ENCODE measurements around the gene ASCL3. TPM values are rescaled to one million over a fixed set of nuclear protein-coding genes. Genes with fewer than 3 reads are reported as not detected.
A peak's percentile ranks its signal among the peaks of the same experiment; 100 is the strongest.

ASCL3 gene
- total and polyA plus RNA-seq, 8 donors, result 0.21 to 0.60 (median 0.26) TPM; not detected in 5

DNA sequence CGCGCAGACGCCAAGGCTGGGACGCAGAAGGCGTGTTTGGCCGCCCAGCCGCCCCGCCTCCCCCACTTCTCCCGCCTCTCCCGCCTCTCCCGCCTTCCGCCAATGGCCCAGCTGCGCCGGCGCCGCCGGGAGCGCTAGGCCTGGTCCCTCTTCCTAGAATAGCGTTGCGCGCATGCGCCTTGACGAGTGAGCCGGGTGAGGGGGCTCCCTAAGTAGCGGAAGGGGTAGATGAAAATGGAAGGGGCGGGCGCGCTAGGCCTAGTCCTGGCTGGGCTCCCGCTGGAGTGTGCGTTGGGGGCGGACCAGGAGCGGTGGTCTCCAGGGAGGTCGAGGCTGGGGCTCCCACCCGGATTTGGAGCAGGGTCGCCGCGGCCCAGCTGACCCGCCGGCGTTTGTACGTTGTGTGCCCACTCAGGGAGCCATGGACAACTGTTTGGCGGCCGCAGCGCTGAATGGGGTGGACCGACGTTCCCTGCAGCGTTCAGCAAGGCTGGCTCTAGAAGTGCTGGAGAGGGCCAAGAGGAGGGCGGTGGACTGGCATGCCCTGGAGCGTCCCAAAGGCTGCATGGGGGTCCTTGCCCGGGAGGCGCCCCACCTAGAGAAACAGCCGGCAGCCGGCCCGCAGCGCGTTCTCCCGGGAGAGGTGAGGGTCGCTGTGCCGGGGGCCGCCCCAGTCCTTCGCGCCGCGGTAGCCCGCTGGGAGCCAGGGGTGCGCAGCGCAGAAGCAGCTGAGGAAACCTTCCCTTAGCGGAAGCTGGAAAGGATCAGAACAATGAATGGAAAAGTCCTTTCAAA lies 31.6 kb downstream of the ASCL3 start, which contains the start of gene AKIP1:
Gene AKIP1 (plus strand): TSS at position 161 of the 795 bp plus-strand sequence. CDS start 261 bp downstream, at position 422.
- DNase-seq (peak; percentile 96 to 99 (median 98)), ATAC-seq (peak; percentile 96)
- intact Hi-C loops (cut with DNase I), result no loop called here
- Histone ChIP-seq H3K4me3 (peak within 1 kb of the TSS; percentile 55 to 86), H3K36me3 (peaks cover 0 to 7% of the 10 kb centered on the region in 2 donors), H3K27me3 (no peaks in the 10 kb centered on the region), H3K9me3 (no peaks in the 10 kb centered on the region), H3K4me1 (peaks cover 17 to 35% of the 10 kb centered on the region in 2 donors), H3K27ac (peak within 1 kb of the TSS; percentile 81 to 86)
- TF ChIP-seq, protein P1, sequence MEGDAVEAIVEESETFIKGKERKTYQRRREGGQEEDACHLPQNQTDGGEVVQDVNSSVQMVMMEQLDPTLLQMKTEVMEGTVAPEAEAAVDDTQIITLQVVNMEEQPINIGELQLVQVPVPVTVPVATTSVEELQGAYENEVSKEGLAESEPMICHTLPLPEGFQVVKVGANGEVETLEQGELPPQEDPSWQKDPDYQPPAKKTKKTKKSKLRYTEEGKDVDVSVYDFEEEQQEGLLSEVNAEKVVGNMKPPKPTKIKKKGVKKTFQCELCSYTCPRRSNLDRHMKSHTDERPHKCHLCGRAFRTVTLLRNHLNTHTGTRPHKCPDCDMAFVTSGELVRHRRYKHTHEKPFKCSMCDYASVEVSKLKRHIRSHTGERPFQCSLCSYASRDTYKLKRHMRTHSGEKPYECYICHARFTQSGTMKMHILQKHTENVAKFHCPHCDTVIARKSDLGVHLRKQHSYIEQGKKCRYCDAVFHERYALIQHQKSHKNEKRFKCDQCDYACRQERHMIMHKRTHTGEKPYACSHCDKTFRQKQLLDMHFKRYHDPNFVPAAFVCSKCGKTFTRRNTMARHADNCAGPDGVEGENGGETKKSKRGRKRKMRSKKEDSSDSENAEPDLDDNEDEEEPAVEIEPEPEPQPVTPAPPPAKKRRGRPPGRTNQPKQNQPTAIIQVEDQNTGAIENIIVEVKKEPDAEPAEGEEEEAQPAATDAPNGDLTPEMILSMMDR (IDR thresholded peaks at IDR 0.05), result no peak

DNA sequence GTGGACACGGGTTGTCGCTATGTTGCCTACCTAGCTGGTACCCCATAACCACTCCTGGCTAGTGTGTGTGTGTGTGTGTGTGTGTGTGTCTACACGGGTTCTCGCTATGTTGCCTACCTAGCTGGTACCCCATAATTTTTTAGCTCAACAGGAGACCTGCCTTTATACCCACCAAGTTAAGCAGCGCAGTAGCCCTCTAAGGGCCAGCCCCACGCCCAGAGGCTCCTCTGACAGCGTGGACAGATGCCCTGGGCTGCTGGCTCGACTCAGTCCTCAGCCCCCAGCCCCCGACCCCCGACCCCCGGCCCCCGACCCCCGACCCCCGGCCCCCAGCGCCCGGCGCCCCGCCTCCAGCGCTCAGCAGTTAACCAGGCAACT lies 32.2 kb downstream of the ASCL3 start:
- Histone ChIP-seq H3K27me3 (no peaks in the 10 kb centered on the region), H3K4me3 (peak overlapping the region; percentile 55 to 86), H3K4me1 (peaks cover 17 to 35% of the 10 kb centered on the region in 2 donors), H3K36me3 (peaks cover 0 to 4% of the 10 kb centered on the region in 2 donors), H3K27ac (peak overlapping the region; percentile 81 to 86), H3K9me3 (no peaks in the 10 kb centered on the region)
- intact Hi-C loops (cut with DNase I), result no loop called here
- ATAC-seq, result peak; percentile 4
- TF ChIP-seq, protein P1 (IDR thresholded peaks at IDR 0.05), result no peak
- no peak for DNase-seq

DNA sequence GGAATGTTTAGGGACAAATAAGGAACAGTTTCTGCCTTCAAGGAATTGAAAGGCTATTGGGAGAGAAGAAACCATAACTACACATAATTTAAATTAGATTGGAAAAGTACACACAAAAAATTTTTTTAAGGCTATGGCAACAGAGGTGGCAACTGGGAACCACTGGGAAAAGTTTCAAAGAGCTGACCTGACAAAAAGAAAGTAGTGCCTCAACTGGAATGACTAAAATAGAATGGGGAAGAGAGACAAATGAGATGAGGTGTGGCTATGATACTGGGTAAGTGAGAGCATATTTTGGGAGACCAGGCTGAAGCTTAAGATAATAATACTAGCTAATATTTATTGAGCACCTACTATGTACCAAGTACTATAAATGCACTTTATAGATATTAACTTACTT lies 34.7 kb downstream of the ASCL3 start:
- ATAC-seq, result no peak

DNA sequence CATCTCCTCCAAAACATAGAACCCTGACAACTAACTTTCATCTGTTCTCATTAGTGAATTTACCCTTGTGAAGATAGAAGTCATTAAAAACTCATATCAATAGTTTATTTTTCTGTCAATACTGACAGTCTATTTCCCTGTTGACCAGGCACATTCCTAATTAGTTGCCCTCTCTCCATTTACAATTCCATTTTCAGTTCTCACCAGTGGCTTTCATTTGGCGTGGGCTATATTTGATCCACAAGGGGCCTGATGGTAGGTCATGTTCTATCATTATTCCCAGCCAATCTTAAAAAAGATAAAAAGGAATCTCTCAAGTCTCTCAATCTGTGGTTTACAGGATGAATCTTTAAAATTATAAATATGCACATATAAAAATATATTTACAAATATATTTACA lies 35.7 kb downstream of the ASCL3 start:
- TF ChIP-seq, protein P1 (IDR thresholded peaks at IDR 0.05), result no peak
- intact Hi-C loops (cut with DNase I), result no loop called here
- H3K27ac ChIP-seq, result no peak overlapping the region

More for the DNA sequence above, 34.7 kb downstream of the ASCL3 start:
- DNase-seq, result no peak
- H3K4me3 ChIP-seq, result no peak overlapping the region
- intact Hi-C loops (cut with DNase I), result no loop called here
- no peak overlapping the region for H3K27ac ChIP-seq
- TF ChIP-seq, protein P1 (IDR thresholded peaks at IDR 0.05), result no peak
- H3K36me3 ChIP-seq, result no peaks in the 10 kb centered on the region
- peaks cover 4 to 16% of the 10 kb centered on the region in 2 donors for H3K4me1 ChIP-seq
- H3K9me3 ChIP-seq, result no peaks in the 10 kb centered on the region
- H3K27me3 ChIP-seq, result no peaks in the 10 kb centered on the region

DNA sequence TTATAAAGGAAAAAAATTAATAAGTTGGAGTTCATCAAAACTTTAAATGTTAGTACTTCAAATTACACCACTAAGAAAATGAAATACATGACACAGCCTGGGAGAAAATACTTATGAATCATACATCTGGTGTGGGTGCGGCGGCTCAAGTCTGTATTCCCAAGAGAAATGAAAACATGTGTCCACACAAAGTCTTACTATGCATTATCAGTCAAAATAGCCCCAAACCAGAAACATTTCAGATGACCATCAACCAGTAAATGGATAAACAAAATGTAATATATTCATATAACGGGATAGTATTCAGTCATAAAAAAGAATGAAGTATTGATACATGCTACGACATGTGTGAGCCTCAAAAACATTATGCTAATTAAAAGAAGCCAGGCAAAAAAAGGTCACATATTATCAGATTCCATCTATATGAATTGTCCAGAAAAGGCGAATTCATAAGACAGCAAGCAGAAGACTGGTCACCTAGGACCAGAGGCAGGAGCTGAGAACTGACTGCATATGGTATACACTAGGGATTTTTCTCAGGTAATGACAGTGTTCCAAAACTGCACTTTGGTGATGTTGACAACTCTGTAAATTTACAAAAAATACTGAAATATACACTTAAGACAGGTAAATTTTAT lies 37.2 kb downstream of the ASCL3 start:
- no peak overlapping the region for H3K4me3 ChIP-seq
- DNase-seq (no peak), ATAC-seq (no peak)
- intact Hi-C loops (cut with DNase I), result no loop called here
- peaks cover 0 to under 1% of the 10 kb centered on the region in 2 donors for H3K9me3 ChIP-seq
- peaks cover 0 to 4% of the 10 kb centered on the region in 2 donors for H3K4me1 ChIP-seq
- no peaks in the 10 kb centered on the region for H3K36me3 ChIP-seq
- no peaks in the 10 kb centered on the region for H3K27me3 ChIP-seq
- TF ChIP-seq, protein P1 (IDR thresholded peaks at IDR 0.05), result no peak
- no peak overlapping the region for H3K27ac ChIP-seq

More for the DNA sequence above, 35.7 kb downstream of the ASCL3 start:
- no peaks in the 10 kb centered on the region for H3K36me3 ChIP-seq
- H3K9me3 ChIP-seq, result no peaks in the 10 kb centered on the region
- H3K4me1 ChIP-seq, result peaks cover under 1 to 10% of the 10 kb centered on the region in 2 donors
- DNase-seq (no peak), ATAC-seq (no peak)
- H3K27me3 ChIP-seq, result no peaks in the 10 kb centered on the region
- no peak overlapping the region for H3K4me3 ChIP-seq

All from left lung (tissue), 10 donors.